HEK293T (cell line): ENCODE results near the gene ZNF329.

Source experiments
- ARNT ChIP-seq: fragments of 450-650 bp; IDR thresholded peaks from 2 replicates; pipeline ENCODE4 v1.6.1; 2017; ENCODE audit warnings: mild to moderate bottlenecking
- BHLHE40 ChIP-seq: fragments of 450-650 bp; IDR thresholded peaks from 2 replicates; pipeline ENCODE4 v1.6.1; 2016; ENCODE audit warnings: mild to moderate bottlenecking, moderate library complexity, borderline replicate concordance
- CTBP1 ChIP-seq: fragments of 450-650 bp; IDR thresholded peaks from 2 replicates; pipeline ENCODE4 v1.6.1; 2016; ENCODE audit warnings: borderline replicate concordance
- FOXA1 ChIP-seq: fragments of 450-650 bp; IDR thresholded peaks from 2 replicates; pipeline ENCODE4 v1.6.1; 2016; ENCODE audit warnings: mild to moderate bottlenecking
- FOXM1 ChIP-seq: fragments of 450-650 bp; IDR thresholded peaks from 2 replicates; pipeline ENCODE4 v1.6.1; 2017; ENCODE audit warnings: mild to moderate bottlenecking, borderline replicate concordance
- HDGF ChIP-seq: fragments of 450-650 bp; IDR thresholded peaks from 2 replicates; pipeline ENCODE4 v1.6.1; 2017; ENCODE audit warnings: antibody characterized with exemption, borderline replicate concordance
- LEF1 ChIP-seq: fragments of 450-650 bp; IDR thresholded peaks from 2 replicates; pipeline ENCODE4 v1.6.1; 2017; ENCODE audit warnings: mild to moderate bottlenecking, borderline replicate concordance
- PKNOX1 ChIP-seq: fragments of 450-650 bp; IDR thresholded peaks from 2 replicates; pipeline ENCODE4 v1.6.1; 2016
- SP1 ChIP-seq: fragments of 450-650 bp; IDR thresholded peaks from 2 replicates; pipeline ENCODE4 v1.6.1; 2017
- ZNF384 ChIP-seq: fragments of 450-650 bp; IDR thresholded peaks from 2 replicates; pipeline ENCODE4 v1.6.1; 2016

DNA sequence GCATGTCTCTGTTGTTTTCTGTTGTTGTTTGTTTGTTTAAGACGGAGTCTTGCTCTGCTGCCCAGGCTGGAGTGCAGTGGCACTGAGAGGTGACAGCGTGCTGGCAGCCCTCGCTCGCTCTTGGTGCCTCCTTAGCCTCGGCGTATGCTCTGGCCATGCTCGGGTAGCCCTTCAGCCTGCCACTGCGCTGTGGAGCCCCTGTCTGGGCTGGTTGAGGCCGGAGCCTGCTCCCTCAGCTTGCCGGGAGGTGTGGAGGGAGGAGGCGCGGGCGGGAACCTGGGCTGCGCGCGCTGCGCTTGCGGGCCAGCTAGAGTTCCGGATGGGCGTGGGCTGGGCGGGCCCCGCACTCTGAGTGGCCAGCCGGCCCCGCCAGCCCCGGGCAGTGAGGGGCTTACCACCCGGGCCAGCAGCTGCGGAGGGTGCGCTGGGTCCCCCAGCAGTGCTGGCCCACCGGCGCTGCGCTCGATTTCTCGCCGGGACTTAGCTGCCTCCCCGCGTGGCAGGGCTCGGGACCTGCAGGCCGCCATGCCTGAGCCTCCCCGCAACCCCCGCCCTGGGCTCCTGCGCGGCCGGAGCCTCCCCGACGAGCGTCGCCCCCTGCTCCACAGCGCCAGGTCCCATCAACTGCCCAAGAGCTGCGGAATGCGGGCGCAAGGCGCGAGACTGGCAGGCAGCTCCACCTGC lies 6.6 kb upstream of the ZNF329 start:
- TF ChIP-seq FOXA1 (no peak), BHLHE40 (no peak), SP1 (no peak), CTBP1 (no peak), FOXM1 (no peak), ZNF384 (no peak), LEF1 (no peak), PKNOX1 (no peak), ARNT (no peak), HDGF (no peak)
